HG03571 (cell line): Measurements from ENCODE around the gene C9orf50.
"Not testable (repeated sequence)": the region's sequence is repeated elsewhere in the genome, so short reads cannot be mapped to it uniquely, and the experiment has no call there.

Experiments used
- ATAC-seq: cut with Tn5 transposase; IDR thresholded peaks from one replicate; pipeline ENCODE4 v1.9.1; 2021; ENCODE audit not compliant: unreplicated experiment

C9orf50 gene

DNA sequence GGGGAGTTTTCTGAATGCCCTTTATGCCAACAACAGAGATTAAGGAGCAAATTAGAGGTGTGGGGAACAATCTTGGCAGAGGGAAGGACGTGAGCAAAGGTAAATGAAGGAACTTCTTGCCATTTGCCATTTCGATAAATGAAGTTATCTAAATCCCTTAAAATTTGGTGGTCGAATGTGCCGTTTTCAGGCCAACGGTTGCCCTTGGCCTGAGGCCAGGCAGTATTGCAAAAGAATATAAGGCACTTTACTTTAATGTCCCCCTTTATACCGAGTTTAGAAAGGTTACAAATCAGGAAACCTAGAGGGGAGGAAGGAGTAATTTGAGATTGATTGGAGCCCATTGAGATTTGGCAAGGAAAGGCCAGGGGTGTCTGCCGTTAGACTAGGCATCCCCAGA lies 26.3 kb downstream of the C9orf50 start:
- ATAC-seq = no peak

DNA sequence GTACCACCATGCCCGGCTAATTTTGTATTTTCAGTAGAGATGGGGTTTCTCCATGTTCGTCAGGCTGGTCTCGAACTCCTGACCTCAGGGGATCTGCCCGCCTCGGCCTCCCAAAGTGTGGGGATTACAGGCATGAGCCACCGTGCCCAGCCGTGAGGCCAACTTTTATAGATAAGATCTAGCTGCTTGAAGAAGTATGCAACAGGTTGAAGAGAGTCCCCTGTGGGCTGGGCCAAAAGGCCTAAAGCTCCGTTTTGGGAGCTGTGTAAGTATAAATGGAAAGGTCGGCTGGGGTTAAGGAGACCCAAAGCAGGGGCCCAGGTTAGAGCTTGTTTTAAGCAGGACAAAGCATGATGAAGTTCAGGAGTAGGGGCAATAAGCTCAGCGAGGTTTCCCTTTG lies 28.1 kb downstream of the C9orf50 start:
- not testable (repeated sequence) for ATAC-seq

DNA sequence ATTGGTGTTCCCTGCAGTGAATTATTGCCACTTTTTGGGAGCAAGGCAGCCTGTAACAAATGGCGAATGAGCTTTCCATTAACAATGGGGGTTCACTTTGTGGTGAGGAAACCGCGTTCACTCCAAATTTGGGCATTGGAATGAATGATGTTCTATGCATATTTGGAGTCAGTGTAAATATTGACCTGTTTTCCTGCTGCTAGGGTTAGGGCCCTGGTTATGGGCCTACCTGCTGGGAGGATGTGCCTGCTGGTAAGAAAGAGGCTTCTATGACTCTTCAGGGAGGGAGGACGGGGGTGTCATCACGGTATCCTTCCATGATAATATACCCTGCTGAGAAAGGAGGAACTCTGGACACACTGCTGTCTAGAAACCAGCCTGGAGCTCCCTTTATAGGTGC lies 29.0 kb downstream of the C9orf50 start:
- ATAC-seq = no peak

DNA sequence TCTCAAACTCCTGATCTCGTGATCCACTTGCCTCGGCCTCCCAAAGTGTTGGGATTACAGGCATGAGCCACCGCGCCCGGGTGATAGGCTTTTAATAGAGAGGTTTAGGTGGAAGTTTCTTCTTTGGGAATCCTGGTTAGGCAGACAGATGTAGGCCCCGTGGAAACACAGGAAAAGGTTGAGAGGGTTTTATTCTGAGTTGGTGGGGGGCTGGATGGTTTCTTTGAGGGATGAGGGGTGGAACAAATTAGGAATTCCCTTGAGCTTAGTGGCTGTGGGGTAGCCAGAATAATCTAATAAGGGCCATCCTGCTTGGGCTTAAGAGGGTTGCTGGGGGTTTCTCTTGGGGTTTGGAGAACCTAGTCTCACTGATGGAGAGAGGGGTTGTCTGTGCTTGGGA lies 30.4 kb downstream of the C9orf50 start:
- ATAC-seq = no peak

DNA sequence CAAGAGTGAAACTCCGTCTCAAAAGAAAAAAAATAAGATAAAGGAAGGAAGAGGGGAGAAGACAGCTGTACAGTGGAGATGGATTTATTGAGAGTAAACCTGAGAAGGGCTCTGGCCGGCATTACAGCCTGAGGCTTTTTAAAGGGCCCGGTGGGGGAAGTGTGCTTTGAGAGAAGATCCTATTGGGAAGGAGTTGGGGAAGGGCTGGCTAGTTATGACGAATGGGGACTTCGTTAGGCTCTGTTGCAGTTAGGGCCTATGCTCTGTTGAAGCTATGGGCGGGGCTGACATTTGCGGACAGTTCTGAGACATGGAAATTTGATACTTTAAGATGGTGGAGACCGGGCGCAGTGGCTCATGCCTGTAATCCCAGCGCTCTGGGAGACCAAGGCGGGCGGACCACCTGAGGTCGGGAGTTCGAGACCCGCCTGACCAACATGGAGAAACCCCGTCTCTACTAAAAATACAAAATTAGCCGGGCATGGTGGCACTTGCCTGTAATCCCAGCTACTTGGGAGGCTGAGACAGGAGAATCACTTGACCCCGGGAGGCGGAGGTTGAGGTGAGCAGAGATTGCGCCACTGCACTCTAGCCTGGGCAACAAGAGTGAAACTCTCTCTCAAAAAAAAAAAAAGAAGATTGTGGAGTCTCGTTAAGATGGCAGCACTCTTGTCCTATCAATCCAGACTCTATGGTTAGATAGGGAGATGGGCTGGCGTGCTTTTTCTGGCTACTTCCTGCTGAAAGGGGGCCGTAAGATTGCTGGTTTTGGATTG lies 33.2 kb downstream of the C9orf50 start:
- no peak for ATAC-seq

DNA sequence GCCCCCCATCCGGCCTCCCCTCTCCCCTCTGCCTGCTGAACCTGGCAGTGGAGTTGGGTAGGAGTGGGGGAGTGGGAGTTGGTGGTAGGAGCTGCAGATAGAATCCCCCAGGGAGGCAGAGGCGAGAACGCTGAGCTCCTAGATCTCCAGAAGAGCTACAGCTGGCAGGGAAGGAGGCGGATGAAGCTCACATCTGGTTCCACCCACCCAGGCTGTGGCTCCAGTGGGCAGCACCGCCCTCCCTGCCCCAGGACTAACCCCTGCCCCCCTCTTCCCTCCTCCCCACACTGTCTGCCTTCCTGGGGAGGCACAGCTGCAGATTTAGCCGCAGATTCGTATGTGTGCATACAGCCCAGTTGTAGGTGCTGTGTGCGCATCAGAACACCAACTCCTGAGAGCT lies 34.2 kb downstream of the C9orf50 start:
- no peak for ATAC-seq

DNA sequence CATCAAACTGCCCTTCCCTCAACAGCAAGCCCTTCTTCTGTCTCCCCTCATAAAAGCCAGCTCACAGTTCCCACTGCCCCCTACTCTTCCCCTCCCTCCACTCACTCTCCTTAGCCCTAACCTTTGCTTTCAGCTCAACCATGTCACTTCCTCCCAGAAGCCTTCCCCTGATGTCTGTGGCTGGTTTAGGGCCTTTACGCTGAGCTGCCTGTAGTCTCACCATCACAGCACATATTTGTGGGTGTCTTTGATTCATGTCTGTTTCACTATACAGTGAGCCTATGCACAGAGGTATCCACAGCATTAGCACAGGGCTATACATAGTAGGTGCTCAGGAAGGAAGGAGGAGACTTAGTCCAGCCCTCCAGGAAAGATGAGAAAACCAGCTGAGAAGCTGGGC lies 34.7 kb downstream of the C9orf50 start:
- ATAC-seq = no peak

DNA sequence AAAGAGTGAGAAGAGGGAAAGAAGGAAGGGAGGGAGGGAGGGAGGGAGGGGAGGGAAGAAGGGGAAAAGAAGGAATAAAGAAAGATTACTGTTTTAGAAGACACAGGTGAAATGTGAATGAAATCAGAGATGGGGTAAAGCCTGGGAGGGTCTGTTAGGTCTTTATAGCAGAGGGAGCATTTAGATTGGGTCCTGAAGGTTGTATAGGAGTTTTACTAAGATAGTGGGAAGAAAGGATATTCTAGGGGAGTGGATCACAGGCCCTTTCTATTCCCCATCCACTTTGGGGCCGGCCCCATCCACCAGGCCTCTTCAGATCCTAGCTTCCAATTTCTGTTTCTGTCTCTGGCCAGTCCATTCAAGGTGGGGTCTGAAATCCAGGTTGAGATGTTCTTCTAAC lies 35.5 kb downstream of the C9orf50 start:
- ATAC-seq = no peak

DNA sequence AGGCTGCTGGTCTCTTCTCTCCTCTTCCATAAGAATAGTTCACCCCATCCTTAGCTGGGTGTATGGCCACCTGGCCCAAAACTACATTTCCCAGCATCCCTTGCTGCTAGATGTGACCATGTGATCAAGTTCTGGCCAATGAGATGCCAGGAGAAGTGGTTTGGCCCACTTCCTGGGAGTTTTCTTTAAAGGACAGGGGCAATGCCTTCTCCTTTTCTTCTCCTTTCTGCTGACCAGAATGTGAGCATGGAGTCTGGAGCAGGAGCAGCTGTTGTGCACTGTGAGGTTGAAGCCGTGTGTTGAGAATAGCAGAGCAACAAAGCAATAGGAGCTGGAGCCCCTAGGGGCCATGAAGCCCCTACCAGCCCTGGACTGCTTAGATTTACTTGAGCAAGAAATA lies 36.8 kb downstream of the C9orf50 start:
- ATAC-seq = no peak

DNA sequence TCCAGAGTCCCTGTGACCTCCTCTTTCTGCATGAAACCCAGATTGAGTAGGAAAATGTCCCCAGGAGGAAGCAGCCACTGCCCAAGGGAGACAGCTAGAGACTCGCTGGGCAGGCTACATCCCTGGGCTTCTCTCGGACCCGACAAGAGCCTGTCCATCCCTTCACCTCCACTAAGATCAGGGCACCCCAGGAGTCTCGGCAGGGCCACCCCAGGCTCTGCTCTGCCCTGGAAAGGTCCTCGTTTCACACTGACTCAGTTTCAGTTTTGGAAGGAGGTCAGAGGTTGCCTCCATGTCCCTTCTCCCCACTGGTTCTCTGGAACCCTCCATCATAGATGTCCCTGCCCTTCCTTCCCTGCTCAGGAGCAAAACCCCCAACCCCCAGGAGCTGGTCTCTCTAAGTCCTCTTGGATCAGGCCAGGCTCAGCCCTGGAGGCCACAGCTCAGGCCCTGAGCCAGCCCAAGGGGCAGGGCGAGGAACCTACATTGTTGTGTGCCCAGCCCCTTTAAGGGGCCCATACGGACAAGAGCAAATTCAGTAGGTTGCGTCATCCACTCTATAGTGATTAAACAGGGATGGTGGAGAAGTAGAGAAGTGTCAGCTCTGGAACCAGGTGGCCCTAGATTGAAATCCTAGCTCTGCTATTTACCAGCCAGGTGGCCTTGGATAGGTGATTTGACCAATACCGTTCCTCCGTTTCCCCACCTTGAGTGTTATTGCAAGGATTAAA lies 37.4 kb downstream of the C9orf50 start:
- ATAC-seq = no peak

DNA sequence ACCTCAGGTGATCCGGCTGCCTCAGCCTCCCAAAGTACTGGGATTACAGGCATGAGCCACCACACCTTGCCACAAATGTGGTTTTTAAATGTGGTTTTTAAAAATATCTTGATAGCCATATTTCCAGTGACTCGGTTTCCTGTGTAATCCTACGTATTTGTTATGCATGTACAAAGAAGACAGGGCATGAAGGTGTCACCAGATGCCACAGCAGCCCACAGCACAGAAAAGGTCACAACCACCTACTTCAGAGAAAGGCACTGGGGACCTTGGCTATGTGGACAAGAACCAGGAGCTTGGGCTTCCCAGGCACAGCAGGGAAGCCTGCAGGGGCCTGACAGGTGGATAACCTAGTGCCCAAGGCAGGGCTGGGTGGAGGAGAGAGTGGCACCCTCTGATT lies 38.0 kb downstream of the C9orf50 start:
- ATAC-seq = no peak

DNA sequence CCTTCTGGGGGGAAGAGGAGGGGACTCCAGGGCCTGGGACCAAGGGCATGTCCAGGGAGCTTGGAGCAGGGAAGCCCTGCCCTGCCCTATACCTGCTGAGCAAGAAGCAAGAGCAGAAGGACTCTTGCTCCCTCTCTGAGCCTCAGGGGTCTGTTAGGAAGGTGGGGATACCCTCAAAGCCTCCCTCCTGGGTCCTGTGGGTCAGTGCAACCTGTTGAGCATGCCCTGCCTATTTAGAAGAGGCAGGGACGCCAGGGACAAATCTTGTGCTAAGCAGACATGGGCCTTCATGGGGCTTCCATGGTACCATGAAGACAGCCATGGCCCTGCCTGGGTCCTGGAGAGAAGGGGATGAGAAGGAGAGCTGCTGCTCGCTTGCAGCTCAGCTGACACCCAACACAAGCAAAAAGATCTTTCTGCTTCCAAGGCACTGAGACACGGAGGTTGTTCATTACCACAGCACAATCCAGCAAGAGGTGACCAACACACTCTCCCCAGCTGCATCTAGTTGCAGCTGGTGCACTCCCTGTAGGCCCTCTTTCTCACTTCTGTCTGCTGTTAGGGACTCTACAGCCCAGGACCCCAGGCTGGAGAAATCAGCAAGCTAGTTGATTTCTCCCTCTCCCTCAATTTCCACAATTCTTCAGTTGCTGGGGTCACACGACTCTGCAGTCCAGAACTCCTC lies 39.3 kb downstream of the C9orf50 start:
- no peak for ATAC-seq

DNA sequence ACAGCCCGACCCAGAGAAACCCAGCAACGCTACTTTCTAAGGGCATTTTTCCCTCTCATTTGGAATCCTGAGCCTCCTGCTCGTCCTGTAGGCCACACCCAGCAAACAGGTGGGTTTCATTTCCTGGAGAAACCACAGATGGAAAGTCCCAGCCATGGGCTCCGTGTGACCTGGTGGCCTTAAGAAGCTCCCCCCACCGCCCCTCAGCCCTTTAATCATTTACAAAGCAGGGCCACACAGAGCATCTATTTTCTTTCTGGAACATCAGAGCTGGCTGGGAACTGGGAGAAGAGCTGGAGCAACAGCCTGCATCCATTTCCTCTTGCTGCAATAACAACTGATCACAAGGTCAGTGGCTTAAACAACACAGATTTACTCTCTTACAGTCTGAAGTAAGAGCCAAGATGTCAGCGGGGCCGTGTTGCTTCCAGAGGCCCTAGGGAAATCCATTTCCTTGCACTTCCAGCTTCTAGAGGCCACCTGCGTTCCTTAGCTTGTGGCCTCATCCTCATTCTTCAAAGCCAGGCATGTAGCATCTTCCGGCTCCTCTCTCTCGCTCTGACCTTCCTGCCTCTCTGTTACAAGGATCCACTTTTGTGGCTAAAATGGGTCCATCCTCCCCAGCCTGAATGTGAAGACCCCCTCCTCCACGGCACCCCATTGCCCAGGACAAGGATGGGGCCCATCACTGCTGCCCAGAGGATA lies 40.5 kb downstream of the C9orf50 start:
- no peak for ATAC-seq

DNA sequence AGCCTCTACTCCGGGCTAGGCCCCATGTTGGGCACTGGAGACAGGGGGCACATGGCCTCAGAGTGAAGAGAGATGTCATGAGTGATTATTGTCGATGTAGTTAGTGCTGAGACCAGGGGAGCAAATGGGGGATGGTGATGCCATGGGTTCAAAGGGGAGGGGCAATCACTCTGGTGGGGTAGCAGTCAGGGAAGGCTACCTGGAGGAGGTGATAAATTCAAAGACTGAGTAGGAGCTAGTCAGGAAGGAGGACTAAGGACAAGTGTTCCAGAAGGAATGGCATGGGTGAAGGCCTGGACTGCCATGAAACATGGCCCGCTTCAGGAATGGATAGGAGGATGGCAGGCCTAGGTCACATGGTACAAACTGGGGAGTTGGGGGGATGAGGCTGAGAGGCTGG lies 41.6 kb downstream of the C9orf50 start:
- ATAC-seq = no peak

DNA sequence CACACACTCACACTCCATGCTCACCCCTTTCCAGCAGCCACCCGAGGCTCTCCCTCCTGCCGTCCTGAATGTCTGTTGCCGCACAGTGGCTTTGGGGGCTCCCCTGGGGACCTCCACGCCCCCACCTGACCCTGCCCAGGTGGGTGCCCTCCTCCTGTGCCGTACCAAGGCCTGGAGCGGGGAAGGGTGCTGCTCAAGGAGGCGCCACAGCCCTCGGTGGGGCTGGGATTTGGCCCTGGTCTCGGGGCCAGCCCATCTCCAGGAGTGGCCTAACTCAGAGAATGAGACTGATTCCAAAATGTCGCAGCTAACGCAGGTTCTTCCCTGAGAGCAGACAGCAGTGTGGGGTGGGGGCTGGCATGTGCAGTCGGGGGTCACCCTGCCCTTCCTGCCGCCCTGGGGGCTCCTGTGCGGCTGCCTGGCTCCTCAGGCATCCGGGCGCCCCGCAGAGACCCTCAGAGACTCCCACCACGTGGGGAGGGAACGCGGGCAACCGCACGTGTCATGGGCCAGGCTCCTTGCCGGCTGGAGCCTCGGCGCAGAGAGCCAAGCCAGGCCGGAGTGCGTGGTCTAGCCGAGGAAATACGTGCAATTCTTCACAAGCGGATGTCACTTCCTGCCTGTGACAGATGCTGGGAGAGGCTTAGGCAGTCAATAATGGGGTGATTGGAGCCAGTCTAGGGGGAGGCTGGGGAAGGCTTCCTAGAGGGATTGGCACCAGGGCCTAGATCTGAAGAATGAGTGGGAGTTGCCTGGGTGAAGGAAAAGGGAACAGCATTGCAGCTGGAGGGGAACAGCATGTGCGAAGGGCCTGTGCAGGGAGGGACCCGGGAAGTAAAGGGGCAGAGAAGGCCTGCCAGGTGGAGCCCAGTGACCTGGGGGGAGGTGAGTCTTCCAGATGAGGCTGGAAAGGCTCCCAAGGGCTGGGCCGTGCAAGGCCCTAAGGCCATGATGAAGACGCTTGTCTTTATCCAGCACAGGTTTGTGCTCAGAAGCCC lies 44.1 kb downstream of the C9orf50 start:
- ATAC-seq = no peak

DNA sequence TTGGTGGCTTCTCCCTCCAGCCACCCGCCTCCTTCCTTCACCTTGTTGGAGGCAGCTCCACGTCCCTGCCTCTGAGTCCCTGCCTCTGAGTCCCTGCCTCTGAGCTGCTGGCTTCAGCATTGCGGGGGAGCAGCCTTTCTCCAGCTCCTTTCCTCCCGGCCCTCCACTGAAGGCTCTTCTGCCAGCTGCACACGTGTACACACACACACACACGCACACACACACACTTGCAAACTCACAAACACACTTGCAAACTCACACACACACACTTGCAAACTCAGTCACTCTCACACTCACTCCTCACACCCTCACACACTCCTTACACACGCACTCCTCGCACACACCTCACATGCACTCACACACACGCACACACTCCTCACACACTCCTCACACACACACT lies 45.1 kb downstream of the C9orf50 start:
- no peak for ATAC-seq

DNA sequence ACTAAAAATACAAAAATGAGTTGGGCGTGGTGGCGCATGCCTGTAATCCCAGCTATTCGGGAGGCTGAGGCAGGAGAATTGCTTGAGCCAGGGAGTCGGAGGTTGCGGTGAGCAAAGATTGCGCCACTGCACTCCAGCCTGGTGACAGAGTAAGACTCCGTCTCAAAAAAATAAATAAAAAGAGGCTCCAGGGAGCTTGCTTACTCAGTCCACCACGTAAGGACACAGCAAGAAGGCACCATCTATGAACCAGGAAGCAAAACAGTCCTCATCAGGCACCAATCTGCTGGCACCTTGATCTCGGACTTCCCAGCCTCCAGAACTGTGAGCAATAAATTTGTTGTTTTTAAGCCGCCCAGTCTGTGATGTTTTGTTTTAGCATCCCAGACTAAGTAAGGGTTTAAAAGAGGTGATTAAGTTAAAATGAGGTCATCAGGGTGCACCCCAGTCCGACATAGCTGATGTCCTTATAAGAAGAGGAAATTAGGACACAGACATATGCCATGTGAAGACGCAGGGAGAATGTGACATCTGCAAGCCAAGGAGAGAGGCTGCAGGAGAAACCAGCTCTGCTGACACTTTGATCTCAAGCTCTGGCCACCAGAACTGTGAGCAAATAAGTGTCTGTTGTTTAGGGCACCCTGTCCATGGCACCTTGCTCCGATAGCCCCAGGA lies 45.9 kb downstream of the C9orf50 start:
- no peak for ATAC-seq

DNA sequence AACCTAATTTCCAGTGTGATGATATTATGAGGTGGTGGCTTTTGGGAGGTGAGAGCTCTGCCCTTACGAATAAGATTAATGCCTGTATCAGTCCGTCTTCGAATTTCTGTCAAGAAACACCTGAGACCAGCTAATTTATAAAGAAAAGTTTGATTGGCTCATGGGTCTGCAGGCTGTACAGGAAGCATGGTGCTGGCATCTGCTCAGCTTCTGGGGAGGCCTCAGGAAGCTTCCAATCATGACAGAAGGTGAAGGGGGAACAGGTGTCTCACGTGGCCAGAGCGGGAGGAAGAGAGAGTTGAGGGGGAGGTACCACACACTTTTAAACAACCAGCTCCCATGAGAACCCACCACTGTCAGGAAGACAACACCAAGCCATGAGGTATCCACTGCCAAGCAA lies 46.9 kb downstream of the C9orf50 start:
- no peak for ATAC-seq

DNA sequence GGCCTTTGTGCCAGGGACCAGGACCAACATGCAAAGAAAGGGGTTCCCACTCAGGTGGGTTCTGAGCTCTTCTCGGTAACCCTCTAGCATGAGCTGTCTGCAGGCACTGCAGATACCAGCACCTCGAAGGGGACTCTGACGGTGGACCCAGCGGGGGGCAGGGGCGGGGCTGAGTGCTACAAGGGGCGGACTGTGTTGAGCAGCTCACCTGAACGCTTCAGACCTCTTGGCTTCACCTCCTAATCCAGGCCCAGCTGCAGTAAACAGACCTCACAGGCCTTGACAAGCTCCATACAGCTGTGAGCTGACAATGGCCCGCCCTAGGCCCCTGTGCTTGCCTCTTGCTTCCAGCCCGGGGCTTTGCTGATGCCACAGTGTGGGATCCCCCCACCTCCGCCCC lies 48.4 kb downstream of the C9orf50 start:
- no peak for ATAC-seq

DNA sequence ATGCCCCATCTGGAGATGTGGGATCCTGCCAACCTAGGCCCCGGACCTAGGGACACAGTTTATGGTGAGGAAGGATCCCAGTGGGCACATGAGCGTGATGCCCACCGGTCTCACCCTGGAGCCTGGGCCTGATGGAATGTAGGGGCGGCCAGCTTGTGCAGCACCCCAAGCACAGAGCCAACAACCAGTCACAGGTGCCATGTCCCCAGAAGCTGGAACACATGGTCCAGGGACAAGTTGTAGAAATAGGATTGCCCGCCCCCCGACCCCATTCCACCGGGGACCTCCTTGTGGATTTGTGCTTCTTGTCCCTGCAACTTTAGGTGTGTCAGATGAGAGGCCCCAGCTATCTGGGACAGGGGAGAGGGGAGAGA lies 48.9 kb downstream of the C9orf50 start:
- ATAC-seq = no peak
